NCI-H510A (cell line): Measurements from ENCODE around the gene PGF.

Experiments
- DNase-seq: peaks from one replicate; lab custom pipeline; 2025; lab: John Stamatoyannopoulos, UW

PGF gene

DNA sequence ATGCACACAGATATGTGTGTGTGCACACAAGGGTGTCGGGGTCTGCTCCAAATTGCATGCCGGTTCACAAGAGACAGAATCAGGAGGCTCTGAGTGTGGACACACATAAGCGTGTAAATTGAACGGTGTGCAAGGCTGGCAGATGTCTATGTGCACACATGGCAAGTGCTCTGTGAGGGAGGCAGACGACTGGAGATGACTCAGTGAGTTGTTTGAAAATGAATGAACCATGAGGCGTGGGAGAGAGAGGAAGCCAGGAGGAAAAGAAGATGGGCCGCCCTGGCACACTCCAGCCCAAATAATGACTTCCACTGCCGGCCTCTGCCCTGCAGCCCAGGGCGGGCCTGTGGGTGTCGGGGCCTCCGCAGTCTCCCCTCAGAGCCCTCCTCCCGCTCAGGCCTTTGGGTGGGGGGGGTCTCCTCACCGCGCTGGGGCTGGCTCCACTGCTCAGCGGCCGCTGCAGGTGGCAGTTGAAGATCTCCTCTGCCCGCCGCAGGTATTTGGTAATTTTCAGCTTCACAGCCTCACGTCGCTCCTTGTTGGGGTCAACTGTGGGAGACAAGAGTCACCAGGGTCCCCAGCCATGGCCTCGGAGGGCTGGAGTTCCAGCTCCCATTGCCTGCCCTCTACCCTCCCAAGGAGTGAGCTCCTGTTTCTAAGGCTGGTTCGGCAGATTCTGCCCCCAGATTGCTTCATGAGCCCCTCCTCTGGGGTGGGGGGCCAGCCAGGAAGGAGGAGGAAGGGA lies 35.8 kb downstream of the PGF start:
- no peak for DNase-seq

DNA sequence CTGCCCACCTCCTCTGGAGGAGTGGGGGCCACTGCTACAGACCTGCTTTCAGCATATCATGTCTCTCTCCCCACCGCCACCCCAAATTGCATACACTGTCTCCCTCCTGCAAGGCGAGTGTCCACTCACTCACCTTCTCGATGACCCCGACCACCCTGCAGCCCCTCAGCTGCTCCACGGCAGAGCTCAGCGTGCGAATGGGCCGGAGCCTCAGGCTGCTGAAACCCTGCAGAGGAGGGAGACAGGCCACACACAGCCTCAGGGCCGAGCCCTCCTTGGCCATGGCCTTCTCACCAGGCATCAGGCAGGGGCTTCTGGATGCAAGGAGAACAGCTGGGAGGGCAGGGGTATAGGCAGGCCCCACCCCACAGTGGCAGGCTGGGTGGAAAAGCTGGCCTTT lies 37.0 kb downstream of the PGF start:
- no peak for DNase-seq

DNA sequence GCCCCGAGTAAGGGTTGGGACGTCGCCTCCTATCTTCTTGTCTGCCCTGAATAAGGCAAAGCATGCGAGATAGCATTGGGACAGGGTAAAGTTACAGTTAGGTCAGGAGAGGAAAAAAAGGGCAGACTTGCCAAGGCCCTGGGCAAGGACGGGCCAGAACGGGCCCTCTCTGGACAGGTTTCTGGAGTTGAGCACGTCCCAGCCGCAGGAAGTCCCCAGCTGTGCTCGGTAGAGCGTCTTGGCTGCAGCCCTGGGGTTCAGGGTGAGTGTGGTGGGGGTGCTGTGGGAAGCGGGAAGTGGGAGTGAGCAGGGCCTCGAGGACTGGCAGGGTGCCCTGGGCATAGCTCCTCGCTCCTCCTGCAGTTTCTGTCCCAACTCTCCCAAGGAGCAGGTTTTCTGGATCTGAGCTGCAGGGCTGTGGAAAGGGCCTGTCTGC lies 37.7 kb downstream of the PGF start:
- no peak for DNase-seq

DNA sequence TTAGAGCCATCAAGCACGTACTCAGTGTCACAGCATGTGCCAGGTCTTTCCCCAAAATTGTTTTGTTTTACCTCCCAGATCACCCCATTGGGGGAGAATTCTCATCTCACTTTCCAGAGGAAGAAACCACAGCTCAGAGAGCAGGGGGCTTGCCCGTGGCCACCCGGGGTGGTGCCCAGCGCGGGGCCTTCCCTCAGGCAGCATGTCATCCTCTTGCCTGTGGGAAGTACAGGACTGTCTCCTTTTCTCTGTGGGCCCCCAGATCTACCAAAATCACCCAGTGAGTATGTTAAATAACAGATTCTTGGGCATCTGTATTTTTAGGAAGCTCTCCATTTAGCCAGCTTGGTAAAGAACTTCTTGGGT lies 38.2 kb downstream of the PGF start:
- DNase-seq, result no peak

DNA sequence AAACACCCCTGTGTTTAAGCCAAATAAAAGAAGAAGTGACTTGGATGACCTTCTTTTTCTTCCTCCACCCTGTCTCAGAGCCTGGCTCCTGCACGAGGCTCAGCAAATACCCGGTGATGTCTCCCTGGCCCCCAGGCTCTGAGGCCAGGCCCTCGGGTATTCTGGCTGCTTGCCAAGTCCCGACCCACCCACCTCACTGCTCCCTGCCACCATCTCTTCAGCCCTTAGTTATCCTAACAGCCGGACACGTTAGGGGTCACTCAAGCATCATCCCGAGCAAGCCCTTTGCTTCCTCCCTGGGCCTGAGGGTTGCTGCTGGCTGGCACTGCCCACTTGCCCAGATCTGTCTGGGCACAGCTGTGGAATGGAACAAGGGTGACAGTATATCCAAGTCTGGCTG lies 39.6 kb downstream of the PGF start:
- DNase-seq, result no peak

DNA sequence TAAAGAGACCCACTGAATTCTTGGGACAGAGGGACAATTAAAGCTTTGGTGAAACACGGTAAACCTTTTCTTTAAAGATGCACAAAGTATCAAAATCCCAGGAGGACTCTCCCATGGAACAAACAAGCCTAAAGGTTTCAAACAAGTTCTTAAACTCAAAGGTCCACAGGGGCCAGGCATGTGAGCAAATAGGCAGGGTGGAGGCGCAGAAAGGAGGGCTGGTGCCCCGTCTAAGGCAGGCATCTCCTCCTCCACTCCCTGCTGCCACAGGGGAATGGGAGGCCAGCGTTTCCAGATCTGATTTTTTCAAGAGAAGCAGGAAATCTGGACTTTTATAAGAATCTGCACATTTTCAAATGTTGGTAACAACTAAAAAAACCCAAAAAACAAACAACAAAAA lies 40.0 kb downstream of the PGF start:
- DNase-seq, result no peak

DNA sequence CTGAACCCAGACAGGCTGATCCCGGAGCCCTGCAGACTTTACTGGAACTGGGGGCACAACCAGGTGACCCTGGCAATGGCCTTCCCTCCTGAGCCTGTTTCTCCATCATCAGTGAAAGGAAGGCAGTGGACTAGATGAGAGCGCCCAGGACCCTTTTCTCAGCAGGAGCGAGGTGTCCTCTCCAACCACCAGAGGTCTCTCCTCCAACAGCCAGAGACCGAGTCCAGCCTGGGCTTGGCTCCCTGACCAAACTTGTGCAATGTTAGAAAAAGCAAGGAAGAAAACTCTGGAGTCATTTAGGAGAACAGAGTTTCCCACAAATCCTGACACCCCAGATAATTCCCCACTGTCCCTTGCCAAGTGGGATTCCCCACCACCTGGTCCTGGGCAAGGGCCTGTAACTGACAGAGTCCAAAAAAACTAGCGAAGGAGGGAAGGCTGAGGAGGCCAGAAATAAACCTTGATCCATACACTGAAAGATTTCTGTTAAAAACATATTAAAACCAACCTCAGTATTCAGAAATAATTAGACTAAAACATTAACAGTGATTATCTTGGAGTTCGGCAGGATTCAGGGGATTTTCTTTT lies 41.3 kb downstream of the PGF start:
- DNase-seq, result no peak

DNA sequence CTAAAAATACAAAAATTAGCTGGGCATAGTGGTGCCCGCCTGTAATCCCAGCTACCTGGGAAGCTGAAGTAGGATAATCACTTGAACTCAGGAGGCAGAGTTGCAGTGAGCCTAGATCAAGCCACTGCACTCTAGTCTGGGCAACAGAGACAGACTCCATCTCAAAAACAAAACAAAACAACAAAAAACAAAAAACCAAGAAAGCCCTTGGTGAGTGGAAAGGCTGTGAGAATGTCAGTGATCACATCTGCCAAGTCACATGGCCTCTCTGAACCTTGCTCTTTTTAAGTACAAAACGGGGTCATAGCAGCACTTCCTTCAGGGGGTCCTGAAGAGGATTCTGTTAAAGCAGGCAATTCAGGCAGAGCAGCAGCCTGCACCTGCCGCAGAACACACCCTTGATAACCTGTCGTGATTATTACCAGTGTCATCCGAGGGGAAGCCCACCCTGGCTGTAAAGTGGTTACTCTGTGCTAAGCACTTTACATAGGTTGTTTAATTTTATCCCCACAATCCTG lies 41.9 kb downstream of the PGF start:
- DNase-seq, result no peak

DNA sequence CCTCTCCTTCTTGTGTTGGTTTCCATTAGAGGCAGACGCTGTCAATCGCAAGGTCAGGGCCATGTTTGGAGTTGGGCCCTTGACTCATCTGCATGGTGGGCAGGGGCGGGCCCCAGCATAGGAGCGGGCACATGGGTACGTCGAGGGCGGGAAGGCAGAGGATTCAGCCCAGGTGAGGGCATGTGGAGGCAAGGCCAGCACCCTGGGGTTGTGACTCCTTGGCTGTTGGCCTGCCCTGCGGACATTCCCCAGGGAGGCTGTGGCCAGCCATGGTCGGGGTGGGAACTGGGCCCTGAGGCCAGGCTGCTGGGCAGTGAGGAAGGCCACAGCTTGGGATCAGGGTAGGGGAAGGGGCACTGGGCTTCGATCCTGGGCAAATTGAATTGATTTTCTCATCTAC lies 42.6 kb downstream of the PGF start:
- DNase-seq, result no peak

DNA sequence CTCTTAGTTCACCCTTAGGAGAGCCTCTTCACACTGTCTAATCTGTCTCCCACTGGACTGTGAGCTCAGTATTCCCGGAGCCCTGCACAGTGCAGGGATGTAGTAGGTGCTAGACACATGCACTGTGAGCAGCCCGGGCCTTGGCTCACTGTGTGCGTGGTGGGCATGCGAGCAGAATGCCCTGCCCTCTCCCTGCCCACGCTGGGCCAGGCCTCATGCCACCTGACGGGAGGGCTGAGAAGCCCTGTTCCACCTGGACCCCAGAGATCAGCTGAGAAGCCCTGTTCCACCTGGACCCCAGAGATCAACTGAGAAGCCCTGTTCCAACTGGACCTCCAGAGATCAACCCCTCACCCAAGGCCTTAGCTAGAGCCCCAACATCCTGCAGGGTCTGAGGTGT lies 43.3 kb downstream of the PGF start:
- DNase-seq, result no peak

DNA sequence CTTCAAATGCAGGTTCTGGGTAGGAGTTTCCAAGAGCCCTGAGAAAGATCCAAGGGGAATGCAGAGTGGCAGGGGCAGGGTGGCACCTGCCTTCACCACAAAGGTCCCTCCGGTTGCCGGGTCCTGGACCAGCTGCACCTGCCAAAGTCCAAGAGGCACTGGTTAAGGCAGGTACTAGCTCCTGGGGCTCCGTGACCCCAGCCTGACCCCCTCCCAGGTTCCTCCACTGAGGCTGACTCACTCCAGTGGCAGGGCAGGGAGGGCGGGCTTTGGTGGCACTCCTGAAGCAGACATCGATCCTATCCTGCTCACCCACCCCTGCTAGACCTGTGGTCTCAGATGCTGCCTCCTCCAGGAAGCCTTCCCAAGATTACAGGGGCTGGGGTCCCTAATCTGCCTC lies 43.7 kb downstream of the PGF start:
- no peak for DNase-seq

DNA sequence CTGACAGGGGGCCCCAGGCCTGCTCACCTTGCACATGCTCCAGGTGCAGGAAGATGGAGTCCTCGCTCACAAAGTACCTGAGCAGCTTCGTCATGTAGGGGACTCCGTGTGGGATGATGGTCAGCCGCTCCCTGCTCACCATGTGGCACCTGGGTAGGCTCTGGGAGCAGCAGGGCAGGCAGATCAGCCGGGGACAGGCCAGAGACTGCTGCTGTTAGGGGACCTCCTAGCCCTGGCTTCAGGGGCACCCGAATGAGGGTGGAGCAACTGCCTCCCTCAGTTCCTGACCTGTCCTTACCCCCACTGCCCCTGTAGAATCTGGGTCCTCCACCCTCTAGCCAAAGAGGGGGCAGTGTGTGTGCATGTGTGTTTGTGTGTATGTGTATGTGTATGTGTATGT lies 44.2 kb downstream of the PGF start:
- DNase-seq, result no peak

DNA sequence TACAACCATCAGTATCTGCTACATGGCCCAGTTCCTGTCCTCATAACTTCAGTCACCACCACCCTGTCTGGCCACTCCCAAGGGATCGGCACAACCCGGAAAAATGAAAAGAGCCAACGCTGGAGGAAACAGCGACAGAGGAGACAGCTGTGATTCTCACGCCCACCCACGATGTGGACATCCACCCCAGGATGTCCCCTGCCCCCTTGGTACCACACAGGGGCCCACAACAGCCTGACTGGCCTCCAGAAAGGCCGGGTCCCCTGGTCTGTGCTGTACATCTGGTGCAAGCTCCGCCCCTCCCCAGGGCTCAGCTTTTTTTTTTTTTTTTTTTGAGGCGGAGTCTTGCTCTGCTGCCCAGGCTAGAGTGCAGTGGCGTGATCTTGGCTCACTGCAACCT lies 44.8 kb downstream of the PGF start:
- DNase-seq, result no peak

DNA sequence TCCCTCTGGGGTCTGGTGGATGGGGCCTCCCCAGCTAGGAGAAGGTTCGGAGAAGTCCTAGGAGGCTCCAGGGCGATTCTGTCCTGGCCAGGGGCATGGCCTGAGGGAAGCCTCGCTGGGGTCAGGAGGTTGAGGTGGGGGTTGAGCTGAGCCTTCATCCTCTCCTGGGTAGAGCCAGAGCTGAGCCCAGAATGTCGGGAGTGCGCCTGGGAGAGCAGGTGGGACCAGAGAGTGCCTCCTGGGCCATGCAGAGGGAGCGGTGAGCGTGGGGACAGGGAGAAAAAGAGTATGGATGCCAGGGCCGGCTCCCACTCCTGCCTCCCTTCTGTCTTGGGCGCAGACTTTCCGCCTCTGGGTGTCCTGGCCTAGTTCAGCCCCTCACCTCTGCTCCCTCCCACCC lies 45.5 kb downstream of the PGF start:
- DNase-seq, result no peak

DNA sequence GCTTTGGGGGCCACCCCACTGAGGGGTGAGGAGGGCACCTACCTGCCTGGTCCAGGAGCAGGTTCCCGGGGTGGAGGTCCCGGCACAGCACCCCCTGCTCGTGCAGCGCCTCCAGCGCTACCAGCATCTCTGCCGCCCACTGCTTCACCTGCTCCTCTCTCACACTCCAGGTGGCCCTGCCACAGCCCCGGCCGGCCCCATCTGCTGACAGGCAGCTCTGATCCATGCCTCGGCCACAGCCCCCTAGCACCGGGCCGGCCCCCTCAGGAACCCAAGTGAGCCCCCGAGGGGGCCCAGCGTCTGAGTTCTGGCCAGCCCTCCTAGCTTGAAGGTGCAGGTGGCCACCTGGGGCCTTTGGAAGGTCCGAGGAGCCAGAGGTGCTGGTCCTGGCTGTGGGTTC lies 45.9 kb downstream of the PGF start:
- DNase-seq, result no peak

DNA sequence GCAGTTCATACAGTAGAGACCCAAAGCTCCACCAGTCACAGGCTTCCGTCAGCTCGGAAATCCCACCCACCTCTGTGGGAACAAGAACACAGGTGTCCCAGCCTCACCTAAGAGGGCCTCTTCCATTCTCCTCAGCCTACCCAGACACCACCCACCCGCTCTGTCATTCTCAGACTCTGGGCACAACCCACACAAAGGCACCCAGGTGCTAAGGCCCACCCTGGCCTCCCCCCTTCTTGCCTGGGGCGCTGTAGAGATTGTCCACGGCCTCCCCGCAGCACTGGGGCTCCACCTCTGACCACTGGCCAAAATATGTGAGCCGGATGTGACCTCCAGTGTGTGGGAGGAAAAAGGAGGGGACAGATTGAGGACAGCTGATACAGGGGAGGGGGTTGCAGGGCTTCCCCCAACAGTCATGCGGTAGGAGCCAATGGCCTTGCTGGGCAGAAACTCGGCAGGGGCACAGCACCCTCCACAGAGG lies 46.5 kb downstream of the PGF start:
- DNase-seq, result no peak

DNA sequence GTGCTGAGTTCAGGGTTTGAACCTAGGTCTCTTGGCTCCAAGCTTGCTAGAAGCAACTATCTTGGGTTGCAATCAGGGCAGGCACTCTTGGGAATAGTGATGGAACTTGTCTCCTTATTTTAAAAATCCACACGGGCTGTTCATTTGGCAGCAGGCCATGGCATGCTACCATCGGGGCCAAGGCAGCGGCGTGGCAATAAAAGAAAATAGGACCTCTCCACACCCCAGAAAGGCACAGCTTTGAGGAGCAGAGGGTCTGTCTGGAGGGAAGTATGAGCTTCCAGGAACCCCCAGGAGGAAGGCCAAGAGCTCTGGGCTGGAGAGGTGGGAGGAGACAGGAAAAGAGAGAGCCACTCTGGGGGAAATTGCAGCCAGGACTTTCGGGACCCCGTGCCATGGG lies 47.7 kb downstream of the PGF start:
- DNase-seq, result no peak

DNA sequence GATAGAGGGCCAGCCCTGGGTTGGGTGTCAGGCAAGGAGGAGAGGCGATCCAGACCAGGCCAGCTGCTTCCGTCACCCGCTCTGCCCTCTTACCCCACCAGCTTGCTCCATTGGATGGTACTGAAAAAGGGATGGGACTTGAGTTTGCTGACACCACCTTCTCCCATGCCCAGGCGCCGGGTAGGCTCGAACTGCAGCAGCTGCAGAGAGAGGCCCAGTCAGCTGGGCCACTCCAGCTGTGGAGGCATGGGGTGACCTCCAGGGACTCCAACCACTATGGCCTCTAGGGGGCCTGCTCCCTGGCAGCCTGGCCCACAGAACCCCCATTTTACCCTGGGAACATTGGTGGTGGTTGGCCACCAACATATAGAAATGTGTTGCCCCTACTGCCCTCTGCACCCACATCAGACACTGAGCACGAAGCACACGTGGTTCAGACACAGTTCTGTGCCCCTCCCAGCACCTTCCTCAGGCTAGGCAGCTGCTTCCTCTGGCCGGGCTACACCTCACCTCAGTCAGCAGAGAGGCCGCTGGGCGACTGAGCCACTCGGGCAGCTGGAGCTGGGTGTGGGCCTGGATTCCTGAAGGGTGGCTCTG lies 48.4 kb downstream of the PGF start:
- DNase-seq, result no peak

DNA sequence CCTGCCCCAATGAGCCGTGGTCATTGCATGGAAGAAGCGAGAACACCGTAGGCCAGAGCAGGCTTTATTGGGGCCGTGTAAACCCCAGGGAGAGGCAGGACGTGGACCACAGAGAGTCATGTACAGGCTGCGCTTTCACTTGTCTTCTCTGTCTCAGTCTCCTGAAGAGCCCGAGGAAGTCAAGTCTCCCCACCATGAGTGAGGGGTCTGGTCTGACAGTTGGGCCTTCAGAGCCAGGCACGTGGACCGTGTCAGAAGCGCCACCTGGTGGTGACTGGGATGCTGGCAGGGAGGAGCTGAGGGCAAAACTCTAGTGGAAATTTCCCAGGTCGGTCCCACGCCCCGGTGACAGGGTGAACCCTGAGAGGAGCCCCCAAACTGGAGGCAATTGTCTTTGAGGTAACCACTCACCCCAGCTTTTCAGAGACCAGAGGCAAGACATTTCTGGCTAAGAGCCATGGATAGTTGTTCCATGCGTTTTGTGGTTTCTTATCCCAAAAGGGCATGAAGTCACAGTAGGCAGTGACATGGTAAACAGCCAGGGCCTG lies 49.7 kb downstream of the PGF start:
- no peak for DNase-seq

DNA sequence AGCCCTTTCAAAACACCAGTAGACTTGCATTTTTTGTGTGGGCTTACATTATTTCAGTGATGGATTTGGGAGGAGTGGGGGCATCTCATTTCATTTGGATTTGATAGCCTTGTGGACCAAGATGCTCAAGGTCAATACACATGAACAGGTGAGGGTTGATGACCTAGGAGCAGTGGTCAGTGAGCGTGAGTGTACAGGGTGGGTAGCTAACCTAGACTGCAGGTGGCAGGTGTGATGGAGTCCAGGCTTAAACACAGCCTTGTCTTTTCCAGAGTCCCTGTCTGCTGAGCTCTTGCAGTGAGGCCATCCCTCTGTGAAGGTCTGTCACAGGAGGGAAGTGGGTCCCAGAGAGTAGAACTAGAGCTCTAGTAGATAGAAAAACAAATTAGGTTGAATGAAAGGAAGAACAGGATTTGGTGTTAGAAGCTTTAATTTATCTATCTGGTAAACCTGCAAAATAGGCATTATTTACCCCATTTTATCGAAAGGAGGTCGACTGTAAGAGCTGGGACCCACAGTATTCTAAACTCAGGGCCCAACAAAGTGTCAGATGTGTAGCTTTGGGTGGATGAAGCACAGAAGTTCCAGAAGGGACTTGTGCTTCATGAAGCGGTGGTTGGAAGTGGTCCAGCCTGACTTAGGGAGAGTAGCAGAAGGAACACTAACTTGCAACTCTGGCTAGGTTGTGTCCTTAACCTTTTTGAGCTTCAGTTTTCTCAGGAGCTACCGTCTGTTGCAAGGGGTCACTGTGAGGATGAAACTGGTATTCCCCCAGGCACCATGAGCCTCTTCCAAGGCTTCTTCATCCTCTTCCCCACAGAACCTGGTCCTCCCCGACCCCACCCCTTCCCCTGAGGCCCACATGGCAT lies 50.5 kb downstream of the PGF start:
- no peak for DNase-seq

DNA sequence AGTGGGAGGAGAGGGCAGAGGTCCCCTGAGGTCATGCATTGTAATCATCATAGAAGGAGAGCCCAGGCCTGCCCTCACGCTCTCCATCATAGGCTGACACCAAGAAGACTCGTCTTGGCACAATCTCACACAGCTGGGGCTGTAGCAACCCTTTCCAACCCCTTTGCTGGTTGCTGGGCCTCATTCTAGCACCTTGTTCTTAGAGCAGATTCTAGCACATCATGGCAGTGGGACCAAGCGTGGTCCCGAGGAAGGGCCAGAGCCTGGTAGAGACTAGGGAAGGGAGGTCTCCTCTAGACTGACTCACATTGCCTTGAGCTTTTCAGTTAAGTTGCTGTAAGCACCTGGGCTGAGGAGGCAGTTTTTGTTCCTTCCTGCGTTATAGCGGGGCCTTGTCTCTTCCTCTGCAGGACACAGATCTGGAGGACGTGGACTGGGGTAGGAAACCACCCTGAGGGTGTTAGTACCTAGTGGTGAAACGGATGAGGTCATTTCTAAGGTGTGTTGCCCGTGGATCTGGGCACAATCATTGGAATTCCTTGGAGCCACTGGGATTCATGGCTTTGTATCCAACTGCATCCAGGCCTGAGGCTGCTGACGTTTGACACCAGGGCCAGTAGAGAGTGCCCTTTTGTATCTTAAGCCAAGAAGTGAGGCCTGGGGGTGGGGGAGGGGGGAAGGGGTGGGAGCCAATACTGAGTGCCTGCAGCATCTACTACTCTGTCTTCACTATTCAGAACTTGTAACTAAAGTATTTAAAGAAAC lies 52.3 kb downstream of the PGF start:
- DNase-seq, result no peak
